GM12878 (cell line): Measurements from ENCODE around the gene SNRPA. TPM values are rescaled to one million over a fixed set of nuclear protein-coding genes. Genes with fewer than 3 reads are reported as not detected.

Experiments used
- ASH2L ChIP-seq: fragments of 300-600, 200-600 bp; sonication (generic); IDR thresholded peaks from 2 replicates; pipeline ENCODE4 v1.6.1; 2017; ENCODE audit warnings: low read depth, mild to moderate bottlenecking, borderline replicate concordance
- BMI1 ChIP-seq: fragments of 450-650 bp; IDR thresholded peaks from 2 replicates; pipeline ENCODE4 v1.6.1; 2016; ENCODE audit warnings: mild to moderate bottlenecking, moderate library complexity, borderline replicate concordance
- CHD1 ChIP-seq: IDR thresholded peaks from 2 replicates; pipeline ENCODE4 v1.6.1; 2012; ENCODE audit warnings: low read depth, low read length, improper control_type of control experiment
- E2F8 ChIP-seq: fragments of 450-650 bp; IDR thresholded peaks from 2 replicates; pipeline ENCODE4 v1.6.1; 2018; ENCODE audit warnings: mild to moderate bottlenecking, low read depth, moderate library complexity; ENCODE audit not compliant: partially characterized antibody
- EED ChIP-seq: sonication (generic); IDR thresholded peaks from 2 replicates; pipeline ENCODE4 v1.6.1; 2016; ENCODE audit warnings: antibody characterized with exemption, low read depth
- EZH2 ChIP-seq: IDR thresholded peaks from 2 replicates; pipeline ENCODE4 v1.6.1; 2012; ENCODE audit warnings: low read depth, mild to moderate bottlenecking, control low read depth, inconsistent platforms, low read length, borderline replicate concordance; ENCODE audit not compliant: control insufficient read depth
- IRF4 ChIP-seq: IDR thresholded peaks from 2 replicates; pipeline ENCODE4 v1.6.1; 2011; ENCODE audit warnings: low read depth, low read length
- KAT2A ChIP-seq: conservative IDR thresholded peaks from 2 replicates; pipeline ENCODE4 v1.6.1; 2011; ENCODE audit warnings: low read depth, low read length; ENCODE audit not compliant: control insufficient read depth
- LARP7 ChIP-seq: fragments of 450-650 bp; IDR thresholded peaks from 2 replicates; pipeline ENCODE4 v1.6.1; 2017; ENCODE audit warnings: mild to moderate bottlenecking
- PAX5 ChIP-seq: IDR thresholded peaks from 2 replicates; pipeline ENCODE4 v1.6.1; 2011; ENCODE audit warnings: low read depth, low read length, borderline replicate concordance
- POU2F2 ChIP-seq: IDR thresholded peaks from 3 replicates; pipeline ENCODE4 v1.6.1; 2011; ENCODE audit warnings: low read depth, mild to moderate bottlenecking, low read length, borderline replicate concordance
- RAD21 ChIP-seq: IDR thresholded peaks from 2 replicates; pipeline ENCODE4 v1.6.1; 2011; ENCODE audit warnings: mild to moderate bottlenecking, low read depth, low read length, moderate library complexity; ENCODE audit not compliant: insufficient read depth
- RFX5 ChIP-seq: IDR thresholded peaks from 2 replicates; pipeline ENCODE4 v1.6.1; 2011; ENCODE audit warnings: low read depth, low read length, improper control_type of control experiment
- SIX5 ChIP-seq: IDR thresholded peaks from 2 replicates; pipeline ENCODE4 v1.6.1; 2011; ENCODE audit warnings: mild to moderate bottlenecking, low read depth, low read length, moderate library complexity; ENCODE audit not compliant: severe bottlenecking
- SKIL ChIP-seq: fragments of 450-650 bp; IDR thresholded peaks from 2 replicates; pipeline ENCODE4 v1.6.1; 2017; ENCODE audit warnings: mild to moderate bottlenecking, low read depth, inconsistent platforms; ENCODE audit not compliant: poor library complexity, severe bottlenecking
- SP1 ChIP-seq: IDR thresholded peaks from one replicate; pipeline ENCODE4 v1.6.1; 2011; ENCODE audit warnings: low read depth, low read length
- SREBF1 ChIP-seq: IDR thresholded peaks from 2 replicates; pipeline ENCODE4 v1.6.1; 2012; ENCODE audit warnings: mild to moderate bottlenecking, low read length
- SRF ChIP-seq, 2 experiments: IDR thresholded peaks; 2 replicates each; pipeline ENCODE4 v1.6.1; 2011; ENCODE audit warnings: low read depth in 2 of 2, low read length in 2 of 2, mild to moderate bottlenecking in 1 of 2, moderate library complexity in 1 of 2
- STAT3 ChIP-seq: IDR thresholded peaks from 2 replicates; pipeline ENCODE4 v1.6.1; 2011; ENCODE audit warnings: low read depth, low read length, improper control_type of control experiment
- TBL1XR1 ChIP-seq: IDR thresholded peaks from 2 replicates; pipeline ENCODE4 v1.6.1; 2012; ENCODE audit warnings: low read depth, low read length, improper control_type of control experiment
- YBX1 ChIP-seq: fragments of 450-650 bp; IDR thresholded peaks from 2 replicates; pipeline ENCODE4 v1.6.1; 2016; ENCODE audit warnings: antibody characterized with exemption
- ZNF622 ChIP-seq: fragments of 450-650 bp; IDR thresholded peaks from 2 replicates; pipeline ENCODE4 v1.6.1; 2017; ENCODE audit warnings: mild to moderate bottlenecking, inconsistent platforms
- polyA plus RNA-seq, 11 experiments: library from polyadenylated mRNA; depleted of rRNA in 4 of 11; unstranded in 6 of 11; stranded (reverse) in 5 of 11; fragments of >200 nt; fragmentation: Nextera tagmentation in 4 of 11; fragmentation: Illumina TruSeq in 1 of 11; extraction: Ambion mirVana in 4 of 11; extraction: Trizol in 1 of 11; gene quantifications; 1 replicate in 1 of 11; 2 replicates in 10 of 11; pipeline versions ENCODE4 v1.2.1 to v1.2.3, GENCODE V29; 2011 to 2016; ENCODE audit warnings: inconsistent platforms in 2 of 11, missing spikeins in 2 of 11, low read depth in 1 of 11
- total RNA-seq, 4 experiments: library from RNA; depleted of rRNA in 3 of 4; stranded (reverse); fragments of >200 nt in 3 of 4; fragmentation: Illumina TruSeq in 1 of 4; extraction: Trizol in 1 of 4; gene quantifications; 2 replicates each; pipeline versions ENCODE4 v1.2.1 to v1.2.3, GENCODE V29; 2013 to 2021
- TF ChIP-seq, protein P1 (sequence below): fragments of 450-650 bp; IDR thresholded peaks from 2 replicates; pipeline ENCODE4 v1.6.1; 2017; ENCODE audit warnings: mild to moderate bottlenecking, moderate library complexity

The SNRPA gene
- total and polyA plus RNA-seq, 10 of the 15 experiments (the other 5 are each of a cell fraction or from before 2014, with no cell fraction given) = 14.8 to 299 (median 202) TPM

DNA sequence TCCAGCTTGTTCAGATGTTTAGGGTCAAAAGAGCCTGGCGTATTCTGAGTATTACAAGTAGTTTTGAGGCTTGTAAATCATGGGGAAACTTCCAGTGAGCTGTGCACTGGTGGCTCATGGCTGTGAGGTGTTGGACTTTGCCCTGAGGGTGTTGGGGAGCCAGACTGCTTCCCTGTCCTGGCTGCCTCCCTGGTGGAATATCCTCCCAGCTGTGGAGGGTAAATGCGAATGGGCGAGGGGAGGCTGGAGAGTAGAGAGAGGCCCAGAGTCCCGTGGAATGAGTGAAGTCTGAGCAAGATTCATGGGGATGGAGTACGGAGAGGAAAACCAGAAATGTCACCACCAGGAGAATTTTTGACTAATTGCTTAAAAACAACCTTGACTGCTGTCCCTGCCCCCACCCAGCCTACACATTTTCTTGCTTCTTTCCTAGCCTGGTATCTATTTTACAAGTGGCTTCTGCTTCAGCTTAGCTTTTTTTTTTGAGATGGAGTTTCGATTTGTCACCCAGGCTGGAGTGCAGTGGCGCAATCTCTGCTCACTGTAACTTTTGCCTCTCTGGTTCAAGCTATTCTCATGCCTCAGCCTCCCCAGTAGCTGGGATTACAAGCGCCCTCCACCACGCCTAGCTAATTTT lies 3.7 kb downstream of the SNRPA start (continued):
- no peak for TF ChIP-seq SREBF1
- no peak for TF ChIP-seq BMI1
- TF ChIP-seq SP1 = no peak
- TF ChIP-seq KAT2A = no peak
- TF ChIP-seq YBX1 = no peak
- TF ChIP-seq EED = no peak
- TF ChIP-seq STAT3 = no peak
- no peak for TF ChIP-seq SIX5
- no peak for TF ChIP-seq SRF (IDR thresholded peaks at IDR 0.05; ENCODE audit: low read depth in 2 of 2, low read length in 2 of 2)
- TF ChIP-seq IRF4 = no peak; the same call in 1 of the 2 replicates
- no peak for TF ChIP-seq RAD21
- no peak for TF ChIP-seq RFX5
- no peak for TF ChIP-seq POU2F2
- TF ChIP-seq SKIL = no peak
- TF ChIP-seq PAX5 = no peak
- TF ChIP-seq ASH2L = no peak
- TF ChIP-seq TBL1XR1 = no peak
- no peak for TF ChIP-seq E2F8
- TF ChIP-seq LARP7 = no peak
- no peak for TF ChIP-seq EZH2
- TF ChIP-seq ZNF622 = no peak
- no peak for TF ChIP-seq CHD1
- TF ChIP-seq, protein P1, sequence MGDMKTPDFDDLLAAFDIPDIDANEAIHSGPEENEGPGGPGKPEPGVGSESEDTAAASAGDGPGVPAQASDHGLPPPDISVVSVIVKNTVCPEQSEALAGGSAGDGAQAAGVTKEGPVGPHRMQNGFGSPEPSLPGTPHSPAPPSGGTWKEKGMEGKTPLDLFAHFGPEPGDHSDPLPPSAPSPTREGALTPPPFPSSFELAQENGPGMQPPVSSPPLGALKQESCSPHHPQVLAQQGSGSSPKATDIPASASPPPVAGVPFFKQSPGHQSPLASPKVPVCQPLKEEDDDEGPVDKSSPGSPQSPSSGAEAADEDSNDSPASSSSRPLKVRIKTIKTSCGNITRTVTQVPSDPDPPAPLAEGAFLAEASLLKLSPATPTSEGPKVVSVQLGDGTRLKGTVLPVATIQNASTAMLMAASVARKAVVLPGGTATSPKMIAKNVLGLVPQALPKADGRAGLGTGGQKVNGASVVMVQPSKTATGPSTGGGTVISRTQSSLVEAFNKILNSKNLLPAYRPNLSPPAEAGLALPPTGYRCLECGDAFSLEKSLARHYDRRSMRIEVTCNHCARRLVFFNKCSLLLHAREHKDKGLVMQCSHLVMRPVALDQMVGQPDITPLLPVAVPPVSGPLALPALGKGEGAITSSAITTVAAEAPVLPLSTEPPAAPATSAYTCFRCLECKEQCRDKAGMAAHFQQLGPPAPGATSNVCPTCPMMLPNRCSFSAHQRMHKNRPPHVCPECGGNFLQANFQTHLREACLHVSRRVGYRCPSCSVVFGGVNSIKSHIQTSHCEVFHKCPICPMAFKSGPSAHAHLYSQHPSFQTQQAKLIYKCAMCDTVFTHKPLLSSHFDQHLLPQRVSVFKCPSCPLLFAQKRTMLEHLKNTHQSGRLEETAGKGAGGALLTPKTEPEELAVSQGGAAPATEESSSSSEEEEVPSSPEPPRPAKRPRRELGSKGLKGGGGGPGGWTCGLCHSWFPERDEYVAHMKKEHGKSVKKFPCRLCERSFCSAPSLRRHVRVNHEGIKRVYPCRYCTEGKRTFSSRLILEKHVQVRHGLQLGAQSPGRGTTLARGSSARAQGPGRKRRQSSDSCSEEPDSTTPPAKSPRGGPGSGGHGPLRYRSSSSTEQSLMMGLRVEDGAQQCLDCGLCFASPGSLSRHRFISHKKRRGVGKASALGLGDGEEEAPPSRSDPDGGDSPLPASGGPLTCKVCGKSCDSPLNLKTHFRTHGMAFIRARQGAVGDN = no peak
